ENCODE measurements around the gene IFT20. TPM values are rescaled to one million over a fixed set of nuclear protein-coding genes. Genes with fewer than 3 reads are reported as not detected.
"Not testable (repeated sequence)": the region's sequence is repeated elsewhere in the genome, so short reads cannot be mapped to it uniquely, and the experiment has no call there.

Gene IFT20
- total RNA-seq, 1 donor from 2014 or later = 17.3 TPM

DNA sequence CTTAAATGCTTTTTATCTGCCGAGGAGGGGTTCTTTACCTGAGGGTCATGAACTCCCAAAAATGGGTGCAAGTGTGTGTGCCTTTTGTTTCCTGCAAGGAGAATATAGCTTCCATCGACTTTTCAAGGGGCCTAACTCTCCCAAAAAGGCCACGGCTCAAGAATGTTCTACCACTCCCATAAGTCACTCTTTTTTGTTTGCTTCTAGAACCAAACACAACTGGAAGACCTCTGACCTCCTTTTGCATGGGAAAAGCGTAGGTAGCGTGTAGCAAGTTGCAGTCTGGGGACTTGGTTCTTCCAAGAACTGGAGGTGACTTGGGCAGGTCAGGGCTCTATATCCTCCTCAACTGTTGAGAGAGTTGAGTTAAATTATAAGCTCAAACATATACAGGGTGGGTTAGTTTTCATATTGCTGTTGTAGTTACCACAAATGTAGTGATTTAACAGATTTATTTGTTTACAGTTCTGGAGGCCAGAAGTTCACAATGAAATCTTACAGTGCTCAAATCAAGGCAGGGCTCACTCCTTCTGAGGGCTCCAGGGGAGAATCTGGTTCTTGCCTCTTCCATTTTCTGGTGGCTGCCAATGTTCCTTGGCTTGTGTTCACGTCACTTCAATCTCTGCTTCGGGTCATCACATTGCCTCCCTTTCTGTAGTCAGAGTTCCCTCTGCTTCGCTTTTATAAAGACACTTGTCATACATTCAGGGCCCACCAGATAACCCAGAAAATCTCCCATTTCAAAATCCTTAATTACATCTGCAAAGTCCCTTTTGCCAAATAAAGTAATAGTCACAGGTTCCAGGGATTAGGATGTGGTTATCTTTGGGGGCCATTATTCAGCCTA is 14.8 kb downstream of the IFT20 start:
- no peak for DNase-seq (ENCODE audit: low spot score)
- intact Hi-C loops (cut with DNase I) = no loop called here

DNA sequence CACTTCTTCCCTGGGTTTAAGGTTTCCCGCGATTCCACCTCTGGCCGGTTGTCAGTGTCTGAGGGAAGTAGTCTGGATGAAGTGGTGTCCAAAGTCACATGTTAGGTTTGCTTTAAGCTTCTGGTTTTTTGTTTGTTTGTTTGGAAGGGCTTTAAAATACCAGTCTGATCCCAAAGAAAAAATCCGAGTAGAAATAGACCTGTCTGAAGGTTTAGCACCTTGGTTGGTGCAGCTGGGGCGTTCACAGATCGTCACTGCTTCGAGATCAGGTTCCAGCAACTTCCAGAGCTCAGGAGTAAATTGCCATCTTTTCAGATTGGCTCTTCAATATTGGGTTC is 15.7 kb downstream of the IFT20 start:
- intact Hi-C loops (cut with DNase I) = no loop called here
- no peak for DNase-seq (ENCODE audit: low spot score)

DNA sequence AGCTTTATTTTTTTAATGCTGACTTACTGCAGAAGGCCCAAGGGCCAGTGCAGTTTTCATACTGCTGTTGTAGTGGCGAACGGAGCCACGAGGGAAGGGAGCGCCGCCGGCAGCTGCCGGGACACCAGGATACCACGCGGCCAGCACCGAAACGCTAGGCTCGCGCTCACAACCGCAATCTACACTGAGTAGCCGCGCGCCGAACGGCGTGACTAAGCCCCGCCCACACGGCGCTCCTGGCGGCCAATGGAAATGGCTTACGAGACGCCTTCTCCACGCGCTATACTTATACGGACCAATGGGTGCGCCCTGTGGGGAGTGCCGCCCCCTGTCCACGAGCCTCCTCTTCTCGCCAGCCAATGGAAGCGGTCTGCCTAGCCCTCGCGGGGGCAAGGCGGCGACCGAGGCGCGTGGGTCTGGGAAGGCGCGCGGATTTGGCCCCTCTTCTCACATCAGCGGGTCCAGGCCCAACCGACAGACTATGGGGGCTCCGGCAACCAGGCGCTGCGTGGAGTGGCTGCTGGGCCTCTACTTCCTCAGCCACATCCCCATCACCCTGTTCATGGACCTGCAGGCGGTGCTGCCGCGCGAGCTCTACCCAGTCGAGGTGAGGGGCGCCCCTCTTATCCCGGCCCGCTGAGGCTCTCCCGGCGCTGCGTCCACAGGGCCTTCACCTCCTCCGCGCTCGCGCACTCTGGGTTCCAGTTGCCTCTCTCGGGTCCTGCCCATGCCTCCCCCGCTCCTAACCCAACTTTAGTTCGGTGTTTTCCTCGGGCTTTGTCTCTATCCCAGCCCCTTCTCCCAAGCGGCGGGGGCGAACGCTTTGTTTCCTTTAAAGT is 16.3 kb downstream of the IFT20 start, which contains the start of gene TMEM97:
TMEM97 (plus strand) TSS at position 442 of the 839 bp plus-strand sequence; CDS start at position 482, 40 bp downstream.
- intact Hi-C loops (cut with DNase I) = no loop called here
- peak; percentile 96 for DNase-seq (ENCODE audit: low spot score)

DNA sequence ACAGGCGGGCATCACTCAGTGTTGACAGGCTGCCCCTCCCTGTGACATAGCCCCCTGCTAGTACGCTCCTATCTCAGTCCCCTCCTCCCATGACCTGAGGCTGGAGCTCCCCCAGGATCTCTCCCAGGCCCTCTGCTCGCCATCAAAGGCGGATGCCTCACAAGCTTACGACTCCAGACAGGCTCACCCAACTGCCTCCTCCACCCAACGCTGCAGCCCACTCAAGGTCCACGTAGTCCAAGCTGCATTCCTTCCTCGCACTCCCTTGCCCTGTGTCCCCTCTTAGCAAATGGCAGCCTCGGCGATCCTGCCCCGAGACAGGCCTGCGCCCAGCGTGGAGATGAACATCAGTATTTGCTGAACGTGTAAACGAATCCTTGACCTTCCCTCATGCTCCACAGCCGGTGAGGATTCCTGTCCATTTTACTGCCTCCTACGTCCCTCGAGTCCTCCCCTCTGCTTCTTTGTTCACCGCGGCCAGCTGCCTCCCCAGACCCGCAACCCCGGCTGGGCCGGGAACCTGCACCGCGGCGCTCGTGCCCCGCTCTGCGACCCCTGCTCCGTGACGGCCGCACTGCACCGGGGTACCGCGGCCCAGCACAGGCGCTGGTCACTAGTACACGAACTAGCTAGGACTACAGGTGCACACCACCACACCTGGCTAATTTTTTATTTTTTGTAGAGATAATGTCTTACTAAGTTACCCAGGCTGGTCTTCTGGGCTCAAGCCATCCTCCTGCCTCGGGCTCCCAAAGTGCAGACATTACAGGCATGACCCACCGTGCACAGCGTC is 17.1 kb downstream of the IFT20 start:
- intact Hi-C loops (cut with DNase I) = no loop called here
- DNase-seq (ENCODE audit: low spot score) = no peak

DNA sequence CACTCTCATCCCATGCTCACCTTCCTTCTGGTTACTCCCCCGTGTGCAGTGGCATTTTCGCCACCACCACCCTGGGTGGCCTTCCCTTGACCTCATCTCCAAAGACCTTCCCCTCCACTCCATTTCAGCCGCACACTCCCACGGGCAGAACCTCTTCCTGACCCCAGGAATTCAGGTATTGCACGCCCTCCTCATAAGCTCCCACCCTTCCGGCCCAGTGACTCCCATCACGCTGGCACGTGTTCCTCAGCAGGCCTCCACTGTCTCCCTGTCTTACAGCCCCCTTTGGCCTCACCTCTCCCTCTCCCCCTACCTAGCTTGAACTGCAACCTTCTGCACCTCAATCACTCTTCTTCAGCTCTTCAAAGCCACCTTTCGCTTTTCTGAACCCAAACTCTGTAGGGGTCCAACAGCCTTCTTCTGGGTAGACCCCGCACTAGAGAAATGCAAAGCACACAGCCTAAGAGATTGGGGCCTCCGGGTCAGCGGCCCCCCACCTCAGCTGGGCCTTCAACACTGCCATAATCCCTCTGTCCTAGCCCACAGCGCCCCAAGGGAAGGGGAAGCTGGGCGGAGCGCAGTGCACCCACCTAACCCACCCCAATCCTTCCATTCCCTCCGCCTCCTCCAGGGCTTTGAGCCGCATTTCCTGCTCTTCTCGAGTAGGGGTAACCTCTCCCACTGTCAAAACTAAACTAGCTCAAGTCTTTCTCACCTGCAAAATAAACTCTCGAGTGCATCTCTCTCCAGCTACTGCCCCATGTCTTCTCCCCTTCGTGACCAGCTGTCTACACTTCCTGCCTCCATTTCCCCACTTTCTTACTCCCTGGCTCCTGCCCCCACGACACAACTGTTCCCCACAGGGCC is 17.9 kb downstream of the IFT20 start:
- intact Hi-C loops (cut with DNase I) = no loop called here

DNA sequence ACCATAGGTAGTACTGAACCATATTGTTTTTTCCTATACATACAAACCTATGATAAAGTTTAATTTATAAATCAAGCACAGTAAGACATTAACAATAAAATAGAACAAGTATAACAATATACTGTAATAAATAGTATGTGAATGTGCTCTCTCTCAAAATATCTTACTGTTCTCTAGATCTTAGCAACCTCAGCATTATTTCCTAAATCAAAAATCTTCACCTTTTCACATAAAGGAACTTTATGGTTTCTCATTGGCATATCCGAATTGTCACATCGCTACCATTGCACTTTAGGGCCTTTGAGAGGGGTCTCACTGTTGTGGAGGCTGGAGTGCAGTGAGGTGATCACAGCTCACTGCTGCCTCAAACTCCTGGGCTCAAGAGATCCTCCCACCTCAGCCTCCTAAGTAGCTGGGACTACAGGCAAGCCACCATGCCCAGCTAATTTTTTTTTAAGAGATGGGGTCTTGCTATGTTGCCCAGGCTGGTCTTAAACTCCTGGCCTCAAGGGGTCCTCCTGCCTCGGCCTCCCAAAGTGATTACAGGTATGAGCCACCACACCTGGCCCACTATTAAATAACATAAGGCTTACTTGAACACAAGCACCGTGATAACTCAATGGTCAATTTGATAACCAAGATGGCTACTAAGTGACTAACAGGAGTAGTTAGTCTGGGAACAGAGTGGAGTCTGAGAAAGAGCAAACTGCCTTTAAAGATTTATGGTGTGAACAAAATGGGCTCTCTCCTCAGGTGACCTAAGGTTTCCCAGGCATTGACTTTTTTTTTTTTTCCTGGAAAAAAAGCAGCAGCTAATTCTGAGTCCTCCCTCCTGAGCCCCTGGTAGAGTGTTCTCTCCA is 19.2 kb downstream of the IFT20 start:
- intact Hi-C loops (cut with DNase I) = no loop called here
- no peak for DNase-seq (ENCODE audit: low spot score)

More for the DNA sequence above, 17.9 kb downstream of the IFT20 start:
- no peak for DNase-seq (ENCODE audit: low spot score)

DNA sequence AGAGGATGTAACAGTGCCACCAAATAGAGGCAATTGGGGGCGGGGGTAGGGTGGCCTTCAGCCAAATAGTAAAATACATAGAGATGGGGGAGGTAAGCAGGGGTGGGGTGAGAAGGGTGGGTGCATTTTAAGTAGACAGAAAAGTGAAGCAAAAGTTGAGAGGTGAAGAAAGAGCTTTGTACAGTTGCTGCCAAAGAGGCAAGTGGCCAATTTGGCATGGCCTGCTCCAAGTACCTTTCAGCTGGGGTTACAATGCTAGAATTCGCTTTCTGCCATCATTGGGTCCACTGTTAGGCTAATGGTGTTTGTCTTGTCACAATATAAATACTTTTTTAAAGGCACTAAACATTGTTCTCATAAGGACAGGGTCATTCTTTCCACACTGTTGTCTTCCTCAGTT is 21.4 kb downstream of the IFT20 start:
- intact Hi-C loops (cut with DNase I) = no loop called here
- no peak for DNase-seq (ENCODE audit: low spot score)

DNA sequence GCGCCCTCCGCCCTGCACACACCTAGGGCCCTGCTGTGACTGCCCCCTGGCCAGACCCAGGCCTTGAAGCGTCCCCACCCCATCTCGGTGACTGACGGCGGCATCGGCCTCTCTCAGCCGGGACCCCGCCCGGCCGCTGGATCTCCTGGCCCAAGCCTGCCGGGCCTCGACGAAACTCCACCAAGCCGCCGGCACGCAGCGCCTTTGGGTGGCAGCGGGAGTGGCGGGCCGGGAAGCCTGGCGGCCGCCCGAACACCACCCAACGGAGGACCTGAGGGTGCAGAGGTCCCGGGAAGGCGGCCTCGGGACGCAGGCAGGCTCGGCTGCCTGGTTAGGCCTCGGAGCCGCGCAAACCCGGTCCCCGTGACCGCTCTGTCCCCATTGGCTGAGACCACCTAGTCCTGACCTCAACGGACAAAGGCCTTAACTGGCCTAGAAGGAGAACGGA is 28.3 kb downstream of the IFT20 start:
- intact Hi-C loops (cut with DNase I) = no loop called here
- DNase-seq (ENCODE audit: low spot score) = no peak

DNA sequence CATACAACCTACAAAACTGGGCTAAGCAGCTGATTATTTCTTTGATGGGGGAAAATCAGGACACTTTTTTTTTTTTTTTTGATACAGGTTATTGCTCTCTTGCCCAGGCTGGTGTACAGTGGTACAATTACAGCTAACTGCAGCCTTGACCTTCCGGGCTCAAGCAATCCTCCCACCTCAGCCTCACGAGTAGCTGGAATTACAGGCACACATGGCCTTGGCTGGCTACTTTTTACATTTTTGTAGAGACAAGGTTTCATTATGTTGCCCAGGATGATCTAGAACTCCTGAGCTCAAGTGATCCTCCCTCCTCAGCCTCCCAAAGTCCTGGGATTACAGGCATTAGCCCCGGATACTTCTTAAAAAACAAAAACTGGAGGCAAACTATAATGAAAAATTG is 36.8 kb downstream of the IFT20 start:
- intact Hi-C loops (cut with DNase I) = no loop called here
- DNase-seq (ENCODE audit: low spot score) = no peak

DNA sequence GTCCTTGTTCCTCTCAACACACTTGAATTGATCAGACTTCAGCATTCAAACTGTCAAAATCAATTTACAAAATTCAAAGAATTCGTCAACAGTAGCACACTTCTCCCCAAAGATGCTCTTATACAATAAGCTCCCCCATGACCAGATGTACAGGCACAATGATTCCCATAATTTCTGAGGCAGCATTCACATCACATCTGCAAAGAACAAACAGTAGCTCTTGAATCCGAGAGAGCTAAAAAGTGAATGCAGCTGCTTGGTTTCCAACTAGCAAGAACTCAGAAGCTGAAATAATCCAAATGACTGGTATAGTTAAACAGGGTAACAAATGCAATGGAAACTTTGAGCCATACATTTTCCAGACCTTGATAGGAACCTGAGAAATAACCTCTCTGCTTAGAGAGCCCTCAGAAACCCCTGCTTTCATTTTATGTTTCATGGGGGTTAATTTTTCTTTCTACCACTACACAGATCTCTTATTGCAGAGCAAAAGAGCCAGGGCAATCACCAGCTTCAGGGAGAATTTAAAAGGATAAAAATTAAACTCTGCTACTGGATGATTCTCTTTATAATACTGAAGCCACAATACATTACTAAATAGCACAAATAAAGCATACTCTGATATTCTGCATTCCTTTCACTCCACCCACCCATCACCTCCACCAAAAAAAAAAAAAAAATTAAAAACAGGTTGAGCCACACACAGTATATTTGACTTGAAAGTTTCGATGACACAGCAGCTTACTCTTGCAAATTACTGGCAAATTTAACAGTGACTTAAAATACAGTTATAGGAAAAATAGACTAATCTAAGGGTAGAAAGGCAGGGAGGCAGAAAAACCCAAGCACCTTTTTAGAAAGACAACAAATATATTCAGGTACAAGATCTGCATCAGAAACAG is 39.3 kb downstream of the IFT20 start:
- DNase-seq (ENCODE audit: low spot score) = no peak
- intact Hi-C loops (cut with DNase I) = no loop called here

DNA sequence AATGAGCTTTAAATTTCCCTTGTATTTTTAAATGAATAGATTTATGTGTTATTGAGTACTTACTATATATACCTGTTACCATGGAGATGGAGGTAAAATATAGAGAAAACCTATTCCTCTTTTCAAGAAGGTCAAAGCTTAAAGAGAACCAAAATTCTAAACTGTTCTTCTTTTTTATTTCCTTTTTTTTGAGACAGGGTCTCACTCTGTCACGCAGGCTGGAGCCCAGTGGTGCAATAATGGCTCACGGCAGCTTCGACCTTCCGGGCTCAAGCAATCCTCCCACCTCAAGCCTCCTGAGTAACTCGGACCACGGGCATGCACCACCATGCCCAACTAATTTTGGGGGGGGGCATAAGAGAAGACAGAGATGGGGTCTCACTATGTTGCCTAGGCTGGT is 41.3 kb downstream of the IFT20 start:
- no peak for DNase-seq (ENCODE audit: low spot score)
- intact Hi-C loops (cut with DNase I) = no loop called here

DNA sequence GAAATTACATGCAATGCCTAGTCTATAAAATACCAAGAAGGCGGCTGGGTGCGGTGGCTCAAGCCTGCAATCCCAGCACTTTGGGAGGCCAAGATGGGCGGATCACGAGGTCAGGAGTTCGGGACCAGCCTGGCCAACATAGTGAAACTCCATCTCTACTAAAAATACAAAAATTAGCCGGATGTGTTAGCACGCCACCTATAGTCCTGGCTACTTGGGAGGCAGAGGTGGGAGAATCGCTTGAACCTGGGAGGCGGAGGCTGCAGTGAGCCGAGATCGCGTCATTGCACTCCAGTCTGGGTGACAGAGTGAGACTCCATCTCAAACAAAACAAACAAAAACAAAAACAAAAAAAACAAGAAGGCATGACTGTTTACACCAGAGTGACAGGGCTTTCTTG is 42.4 kb downstream of the IFT20 start:
- intact Hi-C loops (cut with DNase I); DNase-seq (ENCODE audit: low spot score): not testable (repeated sequence)

DNA sequence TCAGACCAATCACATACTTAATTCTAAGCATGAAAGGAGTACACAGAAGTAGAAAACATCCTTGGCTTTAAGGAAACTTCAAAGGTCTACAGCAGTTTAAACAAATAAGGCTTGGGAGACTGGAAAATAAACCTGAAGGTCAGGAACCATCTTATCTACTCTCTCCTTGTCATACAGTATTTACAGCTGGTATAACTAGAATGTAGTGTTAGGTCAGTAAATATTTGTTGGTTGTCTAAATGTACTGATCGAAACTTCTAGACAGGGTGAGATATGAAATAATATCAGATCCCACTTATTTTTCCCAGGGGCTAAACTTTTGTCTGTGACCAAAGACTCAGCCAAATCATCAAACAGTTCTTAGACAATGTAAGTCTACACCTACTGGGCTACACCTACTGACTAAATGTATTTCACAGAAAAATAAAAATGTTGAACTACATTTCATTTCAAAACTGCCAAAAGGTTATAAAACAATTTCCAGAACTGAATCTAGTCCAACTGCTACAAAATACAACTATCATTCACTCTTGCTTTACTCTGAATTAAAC is 43.4 kb downstream of the IFT20 start:
- intact Hi-C loops (cut with DNase I) = no loop called here
- no peak for DNase-seq (ENCODE audit: low spot score)

DNA sequence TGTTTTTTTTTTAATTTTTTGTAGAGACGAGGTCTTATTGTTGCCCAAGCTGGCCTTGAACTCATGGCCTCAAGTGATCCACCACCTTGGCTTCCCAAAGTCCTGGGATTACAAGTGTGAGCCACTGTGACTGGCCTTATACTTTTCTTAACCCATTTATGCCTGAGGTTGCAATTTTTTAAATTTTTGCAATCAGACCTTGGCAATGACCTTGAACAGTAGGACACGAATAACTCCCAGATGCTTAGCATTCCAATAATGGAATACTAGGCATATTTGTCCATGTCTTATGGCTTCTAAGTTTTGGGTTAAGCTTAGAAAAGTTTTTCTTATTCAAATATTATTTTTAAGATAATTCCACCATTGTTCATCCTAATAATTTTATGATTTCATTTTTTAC is 44.6 kb downstream of the IFT20 start:
- DNase-seq (ENCODE audit: low spot score) = no peak
- intact Hi-C loops (cut with DNase I) = no loop called here

DNA sequence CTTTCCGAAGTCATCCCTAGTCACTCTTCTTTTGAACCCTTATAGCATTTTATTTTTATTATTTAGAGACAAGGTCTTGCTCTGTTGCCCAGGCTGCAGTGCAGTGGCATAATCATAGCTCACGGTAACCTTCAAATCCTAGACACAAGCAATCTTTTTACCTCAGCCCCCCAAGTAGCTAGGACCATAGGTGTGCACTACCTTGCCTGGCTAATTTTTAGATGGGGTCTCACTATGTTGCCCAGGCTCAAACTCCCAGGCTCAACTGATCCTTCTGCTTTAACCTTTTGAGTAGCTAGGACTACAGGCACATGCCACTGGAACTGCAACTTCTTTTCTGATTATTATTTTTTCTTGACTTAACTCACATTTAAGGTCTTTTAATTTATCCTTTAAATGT is 49.3 kb downstream of the IFT20 start:
- no peak for DNase-seq (ENCODE audit: low spot score)
- intact Hi-C loops (cut with DNase I) = no loop called here

DNA sequence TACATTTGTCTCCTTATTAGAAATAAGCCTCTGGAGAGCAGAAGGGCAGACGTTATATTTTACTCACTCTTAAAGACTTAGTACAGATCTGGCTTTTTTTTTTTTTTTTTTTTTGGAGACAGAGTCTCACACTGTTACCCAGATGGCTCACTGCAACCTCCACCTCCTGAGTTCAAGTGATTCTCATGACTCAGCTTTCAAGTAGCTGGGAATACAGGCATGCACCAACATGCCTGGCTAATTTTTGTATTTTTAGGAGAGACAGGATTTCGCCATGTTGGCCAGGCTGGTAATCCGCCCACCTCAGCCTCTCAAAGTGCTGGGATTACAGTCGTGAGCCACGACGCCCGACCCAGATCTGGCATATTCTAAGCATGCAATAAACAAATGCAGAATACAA is 52.7 kb downstream of the IFT20 start:
- intact Hi-C loops (cut with DNase I) = no loop called here
- DNase-seq (ENCODE audit: low spot score) = no peak

DNA sequence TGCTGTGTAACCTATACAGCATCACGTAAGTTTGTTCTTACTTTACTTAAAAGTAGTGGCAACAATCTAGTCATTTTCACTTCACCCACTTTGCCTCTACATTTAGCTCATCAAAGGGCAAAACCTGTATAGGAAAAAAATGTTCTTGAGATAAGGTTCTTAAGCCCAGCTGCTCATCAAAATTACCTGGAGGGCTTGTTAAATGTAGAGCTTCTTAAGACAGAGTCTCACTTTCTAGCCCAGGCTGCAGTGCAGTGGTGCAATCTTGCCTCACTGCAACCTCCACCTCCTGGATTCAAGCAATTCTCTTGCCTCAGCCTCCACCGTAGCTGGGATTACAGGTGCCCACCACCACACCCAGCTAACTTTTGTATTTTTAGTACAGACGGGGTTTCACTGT is 54.4 kb downstream of the IFT20 start:
- intact Hi-C loops (cut with DNase I) = no loop called here
- no peak for DNase-seq (ENCODE audit: low spot score)
